Activated CD8-positive, alpha-beta T cell treated with anti-CD3 and anti-CD28 coated beads for 36 hours (primary cell): ENCODE results near the gene ZNF681. TPM values are rescaled to one million over a fixed set of nuclear protein-coding genes. Genes with fewer than 3 reads are reported as not detected.

ENCODE experiments used
- ATAC-seq: fragments of 200-7000 bp; cut with Tn5 transposase; one replicate; pipeline ENCODE4 v1.10.0; 2021; ENCODE audit warnings: mild to moderate bottlenecking, moderate library complexity
- CTCF ChIA-PET: fragments of 350-600 bp; sonication (Branson Sonifier 250); formaldehyde crosslinking; loops from one replicate; lab custom pipeline; 2021; ENCODE audit warnings: antibody characterized with exemption; lab: Charles Lee
- POLR2A ChIA-PET: fragments of 350-600 bp; sonication (Branson Sonifier 250); formaldehyde crosslinking; loops from one replicate; lab custom pipeline; 2021; ENCODE audit warnings: antibody characterized with exemption; lab: Charles Lee
- DNase-seq: peaks from one replicate; pipeline ENCODE4 v3.0.0-alpha.2; 2020
- H3K27ac Mint-ChIP-seq: one replicate; pipeline ENCODE4 v1.8.0; 2021; ENCODE audit warnings: mild to moderate bottlenecking, mixed read lengths
- H3K27me3 Mint-ChIP-seq: one replicate; pipeline ENCODE4 v1.8.0; 2021; ENCODE audit warnings: mixed read lengths
- H3K36me3 Mint-ChIP-seq: one replicate; pipeline ENCODE4 v1.8.0; 2021; ENCODE audit warnings: low read depth, mixed read lengths
- H3K4me1 Mint-ChIP-seq: one replicate; pipeline ENCODE4 v1.8.0; 2021; ENCODE audit warnings: low read depth, mixed read lengths
- H3K4me3 Mint-ChIP-seq: one replicate; pipeline ENCODE4 v1.8.0; 2021; ENCODE audit warnings: mild to moderate bottlenecking, moderate library complexity, mixed read lengths
- H3K9me3 Mint-ChIP-seq: one replicate; pipeline ENCODE4 v1.8.0; 2021; ENCODE audit warnings: mixed read lengths
- CTCF ChIP-seq: fragments of 200-600 bp; IDR thresholded peaks from one replicate; pipeline ENCODE4 v1.8.0; 2022; ENCODE audit warnings: antibody characterized with exemption, mild to moderate bottlenecking
- intact Hi-C: fragments of 100-400 bp; cut with micrococcal nuclease; formaldehyde crosslinking; loops from one replicate; pipeline ENCODE4 v1.10.0; 2022
- total RNA-seq, 2 experiments: library from RNA; stranded (reverse); gene quantifications; one replicate each; pipeline ENCODE4 v1.2.3, GENCODE V29; 2021

ZNF681 gene
- total RNA-seq, 2 experiments from 2014 or later = 5.0 to 6.4 TPM

- H3K36me3 Mint-ChIP-seq = peaks cover 3% of the 10 kb centered on the region
- POLR2A ChIA-PET = no interaction called here
Measured at GRCh38 chr19:23718802-23719201, 39.9 kb downstream of the ZNF681 start.

GRCh38 chr19:23716792-23717191 is 41.9 kb downstream of the ZNF681 start:
- ATAC-seq (no peak), DNase-seq (no peak)
- Mint-ChIP-seq H3K27me3 (peaks cover 4% of the 10 kb centered on the region), H3K27ac (no peak overlapping the region), H3K9me3 (no peaks in the 10 kb centered on the region), H3K36me3 (peaks cover 3% of the 10 kb centered on the region), H3K4me3 (no peak overlapping the region), H3K4me1 (peaks cover 8% of the 10 kb centered on the region)
- no peak for TF ChIP-seq CTCF
- ChIA-PET CTCF (no interaction called here), POLR2A (no interaction called here)
- intact Hi-C loops = no loop called here

More at GRCh38 chr19:23718802-23719201, 39.9 kb downstream of the ZNF681 start:
- CTCF ChIA-PET = no interaction called here
- H3K4me1 Mint-ChIP-seq = peaks cover 8% of the 10 kb centered on the region
- no peak for TF ChIP-seq CTCF
- ATAC-seq = no peak
- DNase-seq = no peak
- peaks cover 4% of the 10 kb centered on the region for H3K27me3 Mint-ChIP-seq
- no peaks in the 10 kb centered on the region for H3K9me3 Mint-ChIP-seq
- intact Hi-C loops = no loop called here
- H3K27ac Mint-ChIP-seq = no peak overlapping the region
- no peak overlapping the region for H3K4me3 Mint-ChIP-seq

GRCh38 chr19:23709347-23709746 is 49.3 kb downstream of the ZNF681 start:
- no peak for TF ChIP-seq CTCF
- POLR2A ChIA-PET = no interaction called here
- Mint-ChIP-seq H3K4me1 (no peaks in the 10 kb centered on the region), H3K36me3 (no peaks in the 10 kb centered on the region), H3K9me3 (peaks cover 4% of the 10 kb centered on the region), H3K27ac (no peak overlapping the region), H3K4me3 (no peak overlapping the region), H3K27me3 (peaks cover 1% of the 10 kb centered on the region)
- ATAC-seq (no peak), DNase-seq (no peak)
- intact Hi-C loops = no loop called here
- CTCF ChIA-PET = no interaction called here

- POLR2A ChIA-PET = no interaction called here
- ATAC-seq (no peak), DNase-seq (no peak)
- Mint-ChIP-seq H3K36me3 (no peaks in the 10 kb centered on the region), H3K4me3 (no peak overlapping the region), H3K4me1 (no peaks in the 10 kb centered on the region), H3K27ac (no peak overlapping the region), H3K27me3 (peaks cover 2% of the 10 kb centered on the region), H3K9me3 (peaks cover 4% of the 10 kb centered on the region)
- CTCF ChIA-PET = no interaction called here
- intact Hi-C loops = no loop called here
- TF ChIP-seq CTCF = no peak
Measured at GRCh38 chr19:23706657-23707056, 52.0 kb downstream of the ZNF681 start.

GRCh38 chr19:23699521-23699860 is 59.2 kb downstream of the ZNF681 start:
- DNase-seq (no peak), ATAC-seq (no peak)
- ChIA-PET POLR2A (no interaction called here), CTCF (no interaction called here)
- intact Hi-C loops = no loop called here
- TF ChIP-seq CTCF = no peak
- H3K9me3 Mint-ChIP-seq = no peaks in the 10 kb centered on the region
- H3K4me3 Mint-ChIP-seq = no peak overlapping the region
- peaks cover 2% of the 10 kb centered on the region for H3K27me3 Mint-ChIP-seq
- no peaks in the 10 kb centered on the region for H3K36me3 Mint-ChIP-seq
- no peak overlapping the region for H3K27ac Mint-ChIP-seq
- no peaks in the 10 kb centered on the region for H3K4me1 Mint-ChIP-seq
